Measurements from ENCODE around the gene EDRF1. TPM values are rescaled to one million over a fixed set of nuclear protein-coding genes. Genes with fewer than 3 reads are reported as not detected.
"Not testable (repeated sequence)": the region's sequence is repeated elsewhere in the genome, so short reads cannot be mapped to it uniquely, and the experiment has no call there.

Gene EDRF1
- polyA plus RNA-seq, 5 donors, result 44.5 to 67.9 (median 61.4) TPM

DNA sequence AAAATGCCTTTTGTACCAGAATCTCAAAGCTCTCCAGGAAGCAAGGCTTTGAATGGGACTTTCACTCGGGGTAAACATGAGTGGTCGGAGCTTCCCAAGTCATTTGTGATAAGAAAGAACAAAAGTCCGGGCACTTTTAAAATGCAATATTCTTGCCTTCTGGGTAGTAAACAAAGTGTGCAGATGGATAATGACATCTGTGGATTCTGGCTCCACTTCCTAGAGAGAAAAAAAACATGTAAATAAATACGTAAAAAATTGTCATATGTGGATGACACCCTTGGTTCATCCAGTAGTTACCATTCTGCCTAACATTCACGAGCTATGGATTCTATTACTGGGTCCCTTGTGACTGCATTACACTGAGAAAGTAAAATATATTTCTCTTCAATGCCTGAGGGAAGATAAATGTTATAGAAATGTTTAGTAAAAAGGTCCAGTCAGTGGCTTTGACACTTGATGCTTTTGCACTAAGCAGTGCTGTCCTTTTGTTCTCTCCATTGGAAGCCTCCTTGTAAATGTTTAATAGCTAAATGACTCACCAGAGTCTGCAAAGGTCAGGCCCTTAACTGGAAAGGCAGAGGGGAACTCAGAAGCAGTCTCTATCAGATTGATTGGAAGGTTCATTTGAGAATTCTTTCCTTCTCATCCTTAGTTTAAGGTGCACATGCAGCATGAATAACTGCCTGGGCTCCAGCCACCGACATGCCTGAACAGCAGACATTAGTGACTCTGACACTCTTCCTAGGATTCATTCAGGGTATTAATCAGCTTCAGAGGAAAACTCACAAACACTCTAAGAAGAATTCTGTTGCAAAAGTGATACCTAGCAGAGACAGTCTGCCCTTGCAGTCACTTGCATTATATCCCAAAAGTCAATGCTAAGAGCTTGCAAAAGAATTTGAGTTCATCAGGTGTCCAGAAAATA, 11.7 kb upstream of the EDRF1 start:
- no peak for DNase-seq

DNA sequence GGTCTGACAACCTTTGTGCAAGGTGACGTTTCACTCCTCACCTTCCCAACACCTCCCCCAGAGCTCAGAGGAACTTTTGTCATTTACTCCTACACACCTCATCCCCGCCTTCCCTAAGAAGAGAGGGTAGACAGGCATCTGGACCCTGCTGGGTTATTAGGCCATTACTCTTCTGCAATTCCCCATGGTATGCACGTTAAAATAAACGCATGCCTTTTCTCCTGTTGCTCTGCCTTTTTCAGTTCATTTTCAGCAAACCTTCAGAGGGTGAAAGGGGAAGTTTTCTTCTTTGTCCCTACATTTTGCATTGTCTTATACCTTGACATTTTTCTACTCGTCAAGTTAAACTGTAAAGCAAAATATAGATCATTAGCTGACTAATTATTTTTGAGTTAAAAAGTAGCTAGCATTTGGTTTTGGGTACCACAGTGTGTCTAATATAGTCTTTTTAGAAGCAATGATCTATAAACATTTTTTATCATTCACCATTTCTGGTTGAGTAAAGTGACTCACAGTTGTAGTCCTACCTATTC, 10.5 kb upstream of the EDRF1 start:
- DNase-seq, result no peak

DNA sequence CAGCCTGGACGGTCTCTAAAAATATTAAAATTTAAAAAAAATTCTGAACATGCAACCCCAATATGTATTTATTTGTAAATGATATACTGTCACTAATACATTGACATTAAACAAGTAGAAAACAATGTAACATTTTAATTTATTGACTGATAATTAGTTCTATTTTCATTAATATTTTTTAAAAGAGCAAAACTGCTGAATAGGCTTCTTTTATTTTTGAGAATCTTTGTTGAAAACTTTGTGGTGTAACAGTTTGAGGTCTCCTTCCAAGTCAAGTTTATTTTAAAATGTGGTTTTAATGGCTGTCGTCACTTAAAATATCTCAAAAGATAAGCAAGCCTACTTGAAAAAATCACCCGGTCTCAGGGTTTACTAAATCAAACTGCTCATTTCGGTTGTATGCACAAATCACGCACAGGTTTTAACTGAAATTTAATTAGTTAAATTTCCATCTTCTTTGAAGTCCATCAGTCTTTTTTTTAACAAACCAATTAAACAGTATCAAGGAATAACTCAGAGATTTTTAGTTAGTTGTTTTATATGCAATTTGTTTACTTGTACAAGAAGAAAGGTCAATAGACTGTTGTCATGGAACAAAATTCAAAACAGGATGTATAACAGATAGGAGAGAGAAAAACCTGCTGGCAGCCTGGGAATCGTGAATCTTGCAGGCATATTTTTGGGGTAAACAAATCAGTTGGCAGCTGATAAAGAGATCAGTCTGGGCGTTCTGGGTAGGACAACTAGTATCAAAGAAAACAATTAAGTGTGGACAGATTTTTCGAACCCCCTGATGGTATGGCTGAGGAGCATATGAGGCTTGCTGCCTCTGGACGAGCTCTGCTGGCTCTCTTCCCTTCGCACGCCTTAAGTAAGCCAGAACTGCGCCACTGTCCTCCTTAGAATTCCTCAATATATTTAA, 9.7 kb upstream of the EDRF1 start:
- peak; percentile 86 to 92 for DNase-seq

DNA sequence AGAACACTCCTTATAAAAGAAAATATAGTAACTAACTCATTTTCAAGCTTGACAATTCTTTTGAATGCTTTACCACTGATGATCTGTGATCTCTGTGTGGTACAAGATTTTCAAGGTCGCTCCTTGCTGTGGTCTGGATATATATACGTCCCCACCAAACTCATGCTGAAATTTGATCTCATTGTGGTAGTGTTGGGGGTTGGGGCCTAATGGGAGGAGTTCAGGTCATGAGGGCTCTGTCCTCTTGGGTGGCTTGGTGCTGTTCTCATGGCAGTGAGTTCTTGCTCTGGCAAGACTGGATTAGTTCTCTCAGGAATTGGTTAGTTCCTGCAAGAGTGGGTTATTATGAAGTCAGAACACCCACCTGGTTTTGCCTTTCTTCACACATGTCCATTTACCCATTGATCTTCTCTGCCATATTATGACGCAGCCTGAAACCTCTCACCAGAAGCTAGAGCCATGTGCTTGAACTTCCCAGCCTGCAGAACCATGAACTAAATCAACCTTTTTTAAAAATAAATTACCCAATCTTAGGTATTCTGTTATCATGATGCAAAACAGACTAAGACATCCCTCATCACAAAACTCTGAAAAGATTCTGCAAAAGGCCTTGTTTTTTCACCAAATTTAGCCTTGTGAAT, 8.3 kb upstream of the EDRF1 start:
- no peak for DNase-seq

DNA sequence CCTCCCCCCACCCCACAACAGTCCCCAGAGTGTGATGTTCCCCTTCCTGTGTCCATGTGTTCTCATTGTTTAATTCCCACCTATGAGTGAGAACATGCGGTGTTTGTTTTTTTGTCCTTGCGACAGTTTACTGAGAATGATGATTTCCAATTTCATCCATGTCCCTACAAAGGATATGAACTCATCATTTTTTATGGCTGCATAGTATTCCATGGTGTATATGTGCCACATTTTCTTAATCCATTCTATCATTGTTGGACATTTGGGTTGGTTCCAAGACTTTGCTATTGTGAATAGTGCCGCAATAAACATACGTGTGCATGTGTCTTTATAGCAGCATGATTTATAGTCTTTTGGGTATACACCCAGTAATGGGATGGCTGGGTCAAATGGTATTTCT, 4.8 kb upstream of the EDRF1 start:
- DNase-seq, result not testable (repeated sequence)

DNA sequence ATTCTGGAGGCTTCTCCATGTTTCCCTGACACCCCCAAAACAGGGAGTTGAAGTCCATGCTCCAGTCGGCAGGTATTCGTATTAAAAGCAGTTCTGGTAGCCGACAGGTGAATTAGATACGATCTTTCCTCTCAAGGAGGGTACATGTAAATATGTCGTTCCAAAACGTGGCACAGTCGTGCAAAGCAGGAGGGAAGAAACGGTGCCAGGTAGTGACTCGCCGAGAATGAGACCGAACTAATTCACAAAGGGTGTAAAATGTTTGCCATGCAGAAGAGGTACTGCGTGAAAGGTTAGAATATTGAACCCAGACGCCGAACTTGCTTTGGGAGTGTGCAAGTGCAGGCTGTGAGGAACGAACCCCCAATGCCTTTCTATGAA, 483 bp downstream of the EDRF1 start:
- DNase-seq, result no peak

DNA sequence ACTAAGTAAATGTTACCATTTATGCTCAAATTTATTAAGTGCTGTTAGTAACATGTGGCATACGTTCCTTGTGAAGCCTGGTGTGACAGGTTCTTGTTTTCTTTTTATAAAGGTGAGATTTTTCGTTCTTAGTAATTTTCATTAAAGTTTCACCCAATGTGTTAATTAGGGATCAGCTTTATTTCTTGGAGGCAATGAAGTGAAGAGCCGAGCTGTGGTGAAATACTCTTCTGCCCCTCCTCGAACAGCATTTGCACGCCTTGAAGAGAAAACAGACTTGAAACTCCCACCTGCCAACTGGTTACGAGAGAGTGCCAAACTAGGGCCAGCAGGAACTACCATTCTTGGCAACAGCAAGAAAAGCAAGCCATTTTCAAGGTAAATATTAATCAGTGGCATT, 1.5 kb downstream of the EDRF1 start:
- DNase-seq, result no peak

DNA sequence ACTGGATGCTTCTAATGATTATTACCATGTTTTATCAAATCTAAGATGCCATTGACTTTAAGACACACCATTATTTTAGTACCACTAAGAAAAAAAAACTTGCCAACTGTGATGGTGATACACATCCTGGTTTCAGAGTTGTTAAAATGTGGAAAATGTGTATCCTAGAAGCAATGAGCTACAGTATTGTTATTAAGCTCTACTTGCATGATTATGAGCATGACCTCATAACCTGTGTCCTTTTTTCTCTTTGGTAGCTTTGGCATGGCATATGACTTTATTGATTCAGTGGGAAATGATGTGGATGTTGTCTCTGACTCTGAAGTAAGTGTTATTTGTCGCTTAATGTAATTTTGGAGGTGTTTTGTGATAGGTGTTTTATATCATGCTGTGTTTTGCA, 3.3 kb downstream of the EDRF1 start:
- DNase-seq, result no peak

DNA sequence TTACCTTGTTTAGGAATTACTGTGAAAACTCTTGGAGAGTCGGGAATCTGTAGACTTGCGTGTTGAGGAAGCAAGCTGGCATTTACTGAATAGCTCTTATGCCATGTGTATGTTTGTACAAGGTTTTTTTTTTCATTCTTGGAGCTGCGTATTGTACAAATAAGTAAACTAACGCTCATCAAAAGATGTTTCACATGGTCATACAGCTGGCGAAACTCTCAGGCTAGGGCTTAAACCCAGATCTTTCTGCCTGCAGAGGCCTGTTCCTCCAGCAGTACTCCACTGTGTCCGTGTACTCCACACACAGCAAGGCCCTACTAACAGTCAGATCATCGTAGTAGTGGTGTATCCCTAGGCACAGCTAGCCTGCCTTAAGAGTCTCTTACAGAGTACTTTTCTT, 7.4 kb downstream of the EDRF1 start:
- no peak for DNase-seq

DNA sequence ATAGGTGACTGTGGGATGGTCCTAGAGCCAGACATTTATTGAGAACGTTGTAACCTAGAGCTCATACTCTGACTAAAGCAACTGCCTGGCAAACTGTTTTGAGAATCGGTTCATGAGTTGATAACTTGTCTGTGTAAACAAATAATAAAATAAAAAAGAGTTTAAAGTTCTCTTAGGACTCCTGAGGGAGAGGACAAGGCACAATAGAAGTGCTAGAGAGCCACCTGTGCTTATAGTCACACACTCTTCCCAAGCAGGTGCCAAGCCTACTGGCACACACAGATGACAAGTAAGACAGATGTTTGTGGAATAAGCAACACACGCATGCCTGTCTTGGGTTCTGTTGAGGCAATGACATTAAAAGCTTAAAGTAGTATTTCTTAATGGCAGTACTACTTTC, 7.9 kb downstream of the EDRF1 start:
- DNase-seq, result no peak

DNA sequence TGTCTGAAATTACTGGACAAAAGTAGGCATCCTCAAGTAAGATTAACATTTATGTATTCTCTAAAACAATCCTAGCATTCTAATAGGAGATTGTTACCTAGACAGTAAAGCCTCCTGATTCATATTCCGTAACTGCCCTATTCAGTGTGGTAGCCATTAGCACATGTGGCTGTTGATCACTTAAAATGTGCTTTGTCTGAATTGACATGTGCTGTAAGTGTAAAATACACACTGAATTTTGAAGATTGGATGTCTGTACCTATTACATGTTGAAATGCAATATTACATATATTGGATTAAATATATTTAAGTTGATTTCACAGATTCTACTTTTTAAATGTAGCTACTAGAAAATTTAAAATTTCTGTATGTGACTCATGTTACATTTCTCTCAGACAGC, 14.6 kb downstream of the EDRF1 start:
- DNase-seq, result no peak

DNA sequence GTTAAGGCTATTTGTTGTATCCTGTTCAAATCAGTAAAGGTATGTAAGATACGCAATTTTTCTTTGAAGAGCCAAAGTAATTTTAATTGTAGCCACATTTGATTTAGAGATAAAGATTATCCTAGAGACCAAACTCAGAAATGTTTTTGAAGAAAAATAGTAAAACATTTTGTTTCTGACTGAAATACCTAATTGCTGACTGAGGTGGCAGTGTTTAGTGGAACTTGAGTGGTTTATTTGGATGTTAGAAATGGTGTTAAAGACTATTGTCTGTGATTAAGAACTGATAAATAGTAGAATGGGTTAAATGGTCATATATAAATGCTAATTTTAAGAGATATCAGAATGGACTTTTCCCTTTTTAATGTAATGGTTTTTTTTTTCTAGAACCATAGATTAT, 15.3 kb downstream of the EDRF1 start:
- no peak for DNase-seq

DNA sequence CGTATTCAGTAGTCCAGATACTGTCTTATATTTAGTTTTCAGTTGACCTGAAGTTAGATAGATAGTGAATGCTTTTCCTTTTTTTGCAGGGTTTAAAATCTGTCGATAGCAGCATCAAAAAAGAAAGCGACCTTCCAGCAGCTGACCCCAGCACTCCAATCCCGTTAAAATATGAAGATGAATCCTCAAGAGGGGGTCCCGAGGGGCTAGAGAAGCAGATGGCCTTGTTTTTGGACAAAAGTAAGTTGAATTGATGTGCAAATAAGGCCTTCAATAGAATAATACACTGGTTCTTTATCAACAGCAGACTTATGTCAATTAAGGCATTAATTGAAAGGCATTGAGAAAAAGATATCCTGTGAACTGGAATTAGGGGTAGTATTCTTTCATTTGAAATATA, 18.7 kb downstream of the EDRF1 start:
- no peak for DNase-seq

DNA sequence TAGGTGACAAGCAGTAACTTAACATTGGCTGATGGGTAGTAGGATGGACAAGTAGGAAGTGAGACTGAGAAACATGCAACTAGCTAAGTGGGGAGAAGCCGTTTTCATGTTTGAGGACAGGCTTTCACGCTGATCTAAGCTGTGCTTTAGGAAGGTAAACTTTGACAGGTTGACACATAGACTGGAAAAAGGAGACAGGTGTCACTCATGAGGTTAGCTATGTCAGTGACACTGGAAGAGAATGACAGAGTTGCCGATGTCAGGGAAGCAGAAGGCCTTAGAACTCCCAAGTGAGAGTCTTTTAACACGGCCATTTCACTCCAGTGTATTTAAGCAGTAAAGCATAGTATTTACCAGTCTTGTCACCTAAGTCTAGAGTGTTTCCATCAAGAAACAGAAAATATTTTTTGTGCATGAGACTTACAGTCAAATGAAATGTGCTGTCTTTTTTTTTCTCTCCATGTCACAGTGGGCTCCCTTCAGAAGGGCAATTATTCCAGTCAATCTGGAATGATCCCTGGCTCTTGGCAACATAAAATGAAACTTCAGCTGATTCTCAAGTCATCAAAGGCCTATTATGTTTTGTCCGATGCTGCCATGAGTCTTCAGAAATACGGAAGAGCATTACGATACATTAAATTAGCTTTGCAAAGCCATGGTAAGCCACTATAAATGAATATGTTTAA, 20.6 kb downstream of the EDRF1 start:
- no peak for DNase-seq

DNA sequence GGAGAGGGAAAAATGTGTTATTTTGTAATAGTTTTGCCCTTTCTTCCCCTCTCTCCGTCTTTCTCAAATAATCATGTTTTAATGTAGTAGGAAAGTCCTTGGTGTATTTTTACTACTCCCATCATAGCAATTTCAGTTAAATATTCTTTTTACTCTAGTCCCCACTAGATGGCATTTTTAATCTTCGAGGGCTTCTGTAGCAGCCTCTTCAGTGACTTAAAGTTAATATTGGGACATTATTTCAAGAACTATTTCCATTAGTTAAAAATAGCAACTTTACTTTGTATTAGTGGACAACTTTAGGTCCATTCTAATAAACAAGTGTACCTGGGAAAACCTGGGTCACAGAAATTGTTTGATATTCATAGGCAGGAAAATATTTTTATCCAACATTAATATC, 23.0 kb downstream of the EDRF1 start:
- DNase-seq, result no peak

DNA sequence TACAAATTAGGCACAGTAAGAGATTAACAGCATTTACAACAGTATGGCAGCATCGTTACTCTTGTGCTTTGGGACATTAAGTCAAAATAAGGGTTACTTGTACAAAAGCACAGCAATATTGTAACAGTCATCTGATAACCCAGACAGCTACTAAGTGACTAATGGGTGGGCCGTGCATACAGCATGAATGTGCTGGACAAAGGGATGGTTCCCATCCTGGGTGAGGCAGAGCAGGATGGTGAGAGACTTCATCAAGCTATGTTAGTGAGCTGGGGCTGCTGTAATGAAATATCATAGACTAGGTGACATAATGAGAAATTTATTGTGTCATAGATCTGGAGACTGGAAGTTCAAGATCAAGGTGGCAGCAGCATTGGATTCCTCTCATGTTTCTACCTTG, 25.4 kb downstream of the EDRF1 start:
- no peak for DNase-seq

DNA sequence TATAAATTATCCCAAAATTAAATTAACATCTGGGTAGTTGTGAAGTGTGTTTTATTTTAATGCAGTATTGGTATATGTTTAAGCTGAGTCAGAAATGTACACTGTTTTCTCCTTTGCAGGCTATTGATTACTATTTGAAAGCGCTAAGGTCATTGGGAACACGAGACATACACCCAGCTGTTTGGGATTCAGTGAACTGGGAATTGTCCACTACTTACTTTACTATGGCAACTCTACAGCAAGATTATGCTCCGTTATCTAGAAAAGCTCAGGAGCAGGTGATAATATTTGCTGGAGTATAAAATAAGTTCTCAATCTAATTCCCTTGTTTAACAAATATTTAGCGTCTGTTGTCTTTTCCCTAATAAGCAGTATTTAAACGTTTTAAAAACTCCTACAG, 27.9 kb downstream of the EDRF1 start:
- DNase-seq, result no peak

DNA sequence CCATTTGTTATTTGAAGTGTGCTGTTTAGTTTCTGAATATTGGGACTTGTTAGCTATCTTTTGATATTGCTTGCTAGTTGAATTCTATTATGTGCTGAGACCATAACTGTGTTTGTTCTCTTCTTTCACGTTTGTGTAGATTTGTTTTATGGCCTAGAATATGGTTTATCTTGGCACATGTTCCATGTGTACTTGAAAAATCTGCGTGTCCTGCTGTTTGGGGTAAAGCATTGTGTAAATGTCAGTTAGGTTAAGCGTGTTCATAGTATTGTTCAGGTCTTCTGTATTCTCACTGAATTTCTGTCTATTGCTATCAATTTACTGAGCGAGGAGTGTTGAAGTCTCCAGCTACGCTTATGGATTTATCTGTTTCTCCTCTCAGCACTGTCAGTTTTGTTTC, 36.7 kb downstream of the EDRF1 start:
- DNase-seq, result no peak

DNA sequence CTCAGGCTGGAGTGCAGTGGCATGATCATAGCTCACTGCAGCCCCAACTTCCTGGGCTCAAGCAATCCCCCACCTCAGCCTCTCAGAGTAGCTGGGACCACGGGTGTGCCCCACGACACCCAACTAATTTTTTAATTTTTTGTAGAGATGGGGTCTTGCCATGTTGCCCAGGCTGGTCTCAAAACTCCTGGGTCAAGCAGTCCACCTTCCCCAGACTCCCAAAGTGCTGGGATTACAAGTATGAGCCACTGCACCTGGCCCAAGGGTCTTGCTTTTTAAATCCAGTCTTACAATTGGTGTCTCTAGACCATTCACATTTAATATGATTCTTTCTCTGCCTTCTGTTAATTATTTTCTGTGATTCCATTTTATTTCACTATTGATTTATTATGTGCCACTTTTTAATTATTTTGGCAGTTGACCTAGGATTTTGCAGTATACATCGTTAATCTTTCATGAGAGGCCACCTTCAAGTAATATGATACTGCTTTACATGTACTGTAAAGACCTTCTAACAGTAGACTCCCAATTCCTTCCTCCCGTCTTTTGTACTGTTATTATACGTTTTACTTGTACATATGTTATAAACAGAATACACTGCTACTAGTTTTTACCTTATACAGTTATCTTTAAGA, 37.5 kb downstream of the EDRF1 start:
- no peak for DNase-seq

DNA sequence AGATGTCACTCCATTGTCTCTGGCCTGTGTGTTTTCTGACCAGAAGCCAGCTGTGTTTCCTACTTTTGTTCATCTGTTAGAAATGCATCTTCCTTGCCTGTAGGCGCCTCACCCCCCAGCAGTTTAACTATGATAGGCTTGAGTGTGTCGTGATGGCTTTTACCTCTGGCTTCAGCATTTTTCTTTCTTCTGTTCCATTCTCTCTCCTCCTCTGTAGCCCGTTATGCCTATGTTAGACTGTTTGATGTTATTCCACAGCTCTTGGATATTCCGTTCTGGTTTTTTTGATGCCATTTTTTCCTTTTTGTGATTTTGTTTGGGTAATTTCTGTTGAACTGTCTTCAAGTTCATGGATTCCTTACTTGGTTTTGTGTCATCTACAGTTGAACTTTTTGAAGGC, 38.2 kb downstream of the EDRF1 start:
- no peak for DNase-seq

DNA sequence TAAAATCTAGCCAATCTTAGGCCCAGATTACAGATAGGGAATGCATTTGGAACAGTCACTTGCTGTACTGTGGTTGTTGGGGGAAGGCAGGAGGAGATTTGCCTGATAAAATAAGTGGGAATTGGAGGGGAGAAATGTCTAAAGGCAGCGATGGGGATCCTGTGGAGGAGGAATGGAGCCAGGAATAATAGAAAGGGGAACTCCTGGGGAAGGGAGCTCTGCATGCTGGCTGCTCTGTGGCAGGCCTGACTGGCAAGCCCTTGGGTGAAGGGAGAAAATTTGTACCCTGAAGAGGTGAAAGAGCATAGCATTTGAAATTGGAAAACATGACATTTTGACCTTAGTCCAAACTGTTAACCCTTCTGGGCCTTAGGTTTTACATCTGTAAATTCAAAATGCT, 42.5 kb downstream of the EDRF1 start:
- DNase-seq, result no peak

All from right lung (tissue), 5 donors.